ENCODE measurements around the gene SECTM1. TPM values are rescaled to one million over a fixed set of nuclear protein-coding genes. Genes with fewer than 3 reads are reported as not detected.

SECTM1 gene
- polyA plus RNA-seq, 2 of the 4 experiments (the other 2 are of a cell fraction): 0.22 to 2.0 TPM

DNA sequence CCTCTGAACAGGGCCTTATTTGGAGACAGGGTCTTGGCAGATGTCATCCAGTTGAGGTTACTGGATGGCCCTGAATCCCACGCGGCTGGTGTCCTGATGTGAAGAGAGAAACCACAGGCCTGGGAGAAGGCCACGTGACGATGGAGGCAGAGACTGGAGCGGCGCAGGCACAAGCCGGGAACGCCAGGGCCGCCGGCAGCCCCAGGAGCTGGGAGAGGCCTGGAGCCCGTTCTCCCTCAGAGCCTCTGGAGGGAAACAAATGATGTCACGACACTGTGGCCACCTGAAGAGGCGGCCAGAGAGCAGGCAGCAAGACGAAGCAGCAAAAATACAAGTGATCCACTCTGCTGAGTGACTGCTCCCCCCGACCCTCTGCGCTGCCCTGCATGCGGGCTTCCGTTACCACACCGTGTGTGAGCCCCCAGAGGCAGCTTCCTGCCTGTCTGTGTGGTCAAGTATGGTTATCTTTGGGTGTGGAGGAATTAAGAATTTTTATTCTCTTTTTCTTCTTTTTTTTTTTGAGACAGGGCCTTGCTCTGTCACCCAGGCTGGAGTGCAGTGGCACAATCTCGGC lies 27.8 kb downstream of the SECTM1 start:
- 86% methylated on average over 20 of the region's 20 CpGs for WGBS (ENCODE audit: missing lambda C conversion rate)
- H3K4me1 ChIP-seq: peaks cover 18% of the 10 kb centered on the region
- DNase-seq (ENCODE audit: low read depth in 1 of 2, low spot score in 1 of 2) (no peak), FAIRE-seq (no peak), ATAC-seq (no peak)
- H3K27ac ChIP-seq: peak overlapping the region in 1 of 2 experiments; percentile 31; a peak in 1 of 6 replicates
- H3K9me3 ChIP-seq: no peaks in the 10 kb centered on the region
- no peak for TF ChIP-seq ZSCAN20 (CRISPR knock-in tag; IDR thresholded peaks at IDR 0.05)
- TF ChIP-seq USF2 (IDR thresholded peaks at IDR 0.05): no peak
- no peak for TF ChIP-seq HOXB13 (CRISPR knock-in tag; IDR thresholded peaks at IDR 0.05; ENCODE audit: low read depth)
- no peak for TF ChIP-seq ATOH8 (CRISPR knock-in tag; IDR thresholded peaks at IDR 0.05; ENCODE audit: low read depth)
- no peak for TF ChIP-seq CHD4 (IDR thresholded peaks at IDR 0.05; ENCODE audit: borderline replicate concordance)
- TF ChIP-seq BCL3 (IDR thresholded peaks at IDR 0.05): no peak
- TF ChIP-seq ZNF302 (CRISPR knock-in tag; IDR thresholded peaks at IDR 0.05): no peak
- TF ChIP-seq FOSB (CRISPR knock-in tag; IDR thresholded peaks at IDR 0.05): no peak
- TF ChIP-seq SREBF2 (IDR thresholded peaks at IDR 0.05): no peak
- TF ChIP-seq RAD21 (conservative IDR thresholded peaks at IDR 0.05 in 1 of 2, IDR thresholded peaks at IDR 0.05 in 1 of 2): no peak
- TF ChIP-seq PBX3 (IDR thresholded peaks at IDR 0.05): no peak
- TF ChIP-seq NR3C1 (IDR thresholded peaks at IDR 0.05): no peak
- TF ChIP-seq JUNB (IDR thresholded peaks at IDR 0.05): no peak
- TF ChIP-seq FOXS1 (CRISPR knock-in tag; IDR thresholded peaks at IDR 0.05): no peak
- TF ChIP-seq HOXA7 (CRISPR knock-in tag; IDR thresholded peaks at IDR 0.05): no peak
- TF ChIP-seq, protein P1, sequence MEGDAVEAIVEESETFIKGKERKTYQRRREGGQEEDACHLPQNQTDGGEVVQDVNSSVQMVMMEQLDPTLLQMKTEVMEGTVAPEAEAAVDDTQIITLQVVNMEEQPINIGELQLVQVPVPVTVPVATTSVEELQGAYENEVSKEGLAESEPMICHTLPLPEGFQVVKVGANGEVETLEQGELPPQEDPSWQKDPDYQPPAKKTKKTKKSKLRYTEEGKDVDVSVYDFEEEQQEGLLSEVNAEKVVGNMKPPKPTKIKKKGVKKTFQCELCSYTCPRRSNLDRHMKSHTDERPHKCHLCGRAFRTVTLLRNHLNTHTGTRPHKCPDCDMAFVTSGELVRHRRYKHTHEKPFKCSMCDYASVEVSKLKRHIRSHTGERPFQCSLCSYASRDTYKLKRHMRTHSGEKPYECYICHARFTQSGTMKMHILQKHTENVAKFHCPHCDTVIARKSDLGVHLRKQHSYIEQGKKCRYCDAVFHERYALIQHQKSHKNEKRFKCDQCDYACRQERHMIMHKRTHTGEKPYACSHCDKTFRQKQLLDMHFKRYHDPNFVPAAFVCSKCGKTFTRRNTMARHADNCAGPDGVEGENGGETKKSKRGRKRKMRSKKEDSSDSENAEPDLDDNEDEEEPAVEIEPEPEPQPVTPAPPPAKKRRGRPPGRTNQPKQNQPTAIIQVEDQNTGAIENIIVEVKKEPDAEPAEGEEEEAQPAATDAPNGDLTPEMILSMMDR (IDR thresholded peaks at IDR 0.05): no peak
- TF ChIP-seq EHMT2 (IDR thresholded peaks at IDR 0.05; ENCODE audit: low read depth): no peak
- no peak for TF ChIP-seq EHF (CRISPR knock-in tag; IDR thresholded peaks at IDR 0.05)
- TF ChIP-seq HEYL (CRISPR knock-in tag; IDR thresholded peaks at IDR 0.05): no peak
- no peak for TF ChIP-seq NFE2L2 (conservative IDR thresholded peaks at IDR 0.05; ENCODE audit: low read length)
- no peak overlapping the region for H3K4me3 ChIP-seq
- no peak overlapping the region for H3K4me2 ChIP-seq
- CTCF ChIA-PET: interaction anchor here (0.6 to 21.2 kb wide), 5 partner anchors 21 to 75 kb away, joined by 3 to 343 read pairs (median 18); partner anchors contain the start of gene SECTM1
- POLR2A ChIA-PET: interaction anchor here (1.0 kb wide), 1 partner anchor 13 kb away, joined by 3 read pairs; no protein-coding TSS in a partner anchor
